Measurements from ENCODE around the gene DNAI7.

DNA sequence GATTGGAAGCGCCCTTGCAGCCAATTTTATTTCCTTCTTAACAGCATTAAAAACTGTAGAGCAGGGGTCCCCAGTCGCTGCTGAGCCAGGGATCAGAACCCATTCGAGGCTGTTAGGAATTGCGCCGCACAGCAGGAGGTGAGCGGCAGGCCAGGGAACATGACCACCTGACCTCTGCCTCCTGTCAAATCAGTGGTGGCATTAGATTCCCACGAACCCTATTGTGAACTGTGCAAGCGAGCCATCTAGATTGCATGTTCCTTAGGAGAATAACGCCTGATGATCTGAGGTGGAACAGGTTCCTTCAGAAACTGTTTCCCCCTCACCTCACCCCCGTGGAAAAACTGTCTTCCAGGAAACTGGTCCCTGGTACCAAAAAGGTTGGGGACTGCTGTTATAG lies 107.4 kb downstream of the DNAI7 start:
- TF ChIP-seq YY1 (IDR thresholded peaks at IDR 0.05), result no peak
- no peak for TF ChIP-seq RAD21 (IDR thresholded peaks at IDR 0.05)
- TF ChIP-seq, protein P1, sequence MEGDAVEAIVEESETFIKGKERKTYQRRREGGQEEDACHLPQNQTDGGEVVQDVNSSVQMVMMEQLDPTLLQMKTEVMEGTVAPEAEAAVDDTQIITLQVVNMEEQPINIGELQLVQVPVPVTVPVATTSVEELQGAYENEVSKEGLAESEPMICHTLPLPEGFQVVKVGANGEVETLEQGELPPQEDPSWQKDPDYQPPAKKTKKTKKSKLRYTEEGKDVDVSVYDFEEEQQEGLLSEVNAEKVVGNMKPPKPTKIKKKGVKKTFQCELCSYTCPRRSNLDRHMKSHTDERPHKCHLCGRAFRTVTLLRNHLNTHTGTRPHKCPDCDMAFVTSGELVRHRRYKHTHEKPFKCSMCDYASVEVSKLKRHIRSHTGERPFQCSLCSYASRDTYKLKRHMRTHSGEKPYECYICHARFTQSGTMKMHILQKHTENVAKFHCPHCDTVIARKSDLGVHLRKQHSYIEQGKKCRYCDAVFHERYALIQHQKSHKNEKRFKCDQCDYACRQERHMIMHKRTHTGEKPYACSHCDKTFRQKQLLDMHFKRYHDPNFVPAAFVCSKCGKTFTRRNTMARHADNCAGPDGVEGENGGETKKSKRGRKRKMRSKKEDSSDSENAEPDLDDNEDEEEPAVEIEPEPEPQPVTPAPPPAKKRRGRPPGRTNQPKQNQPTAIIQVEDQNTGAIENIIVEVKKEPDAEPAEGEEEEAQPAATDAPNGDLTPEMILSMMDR (IDR thresholded peaks at IDR 0.05; ENCODE audit: low read depth, low read length, missing input control), result no peak
- no peak for TF ChIP-seq GABPA (IDR thresholded peaks at IDR 0.05 in 1 of 2, conservative IDR thresholded peaks at IDR 0.05 in 1 of 2)
- no peak for TF ChIP-seq SP1 (IDR thresholded peaks at IDR 0.05)
- TF ChIP-seq REST (IDR thresholded peaks at IDR 0.05), result no peak
- no peak for TF ChIP-seq HNF4A (conservative IDR thresholded peaks at IDR 0.05)

Data from liver (tissue), 3 donors.